COLO668 (cell line): ENCODE results near the gene CAND1.
A peak's percentile ranks its signal among the peaks of the same experiment; 100 is the strongest.
"Not testable (repeated sequence)": the region's sequence is repeated elsewhere in the genome, so short reads cannot be mapped to it uniquely, and the experiment has no call there.

Source experiments
- DNase-seq: peaks from one replicate; lab custom pipeline; 2025; ENCODE audit not compliant: unreplicated experiment; lab: John Stamatoyannopoulos, UW

The CAND1 gene

GRCh38 chr12:67339530-67339929 lies 70.4 kb downstream of the CAND1 start:
- DNase-seq, result no peak

DNA sequence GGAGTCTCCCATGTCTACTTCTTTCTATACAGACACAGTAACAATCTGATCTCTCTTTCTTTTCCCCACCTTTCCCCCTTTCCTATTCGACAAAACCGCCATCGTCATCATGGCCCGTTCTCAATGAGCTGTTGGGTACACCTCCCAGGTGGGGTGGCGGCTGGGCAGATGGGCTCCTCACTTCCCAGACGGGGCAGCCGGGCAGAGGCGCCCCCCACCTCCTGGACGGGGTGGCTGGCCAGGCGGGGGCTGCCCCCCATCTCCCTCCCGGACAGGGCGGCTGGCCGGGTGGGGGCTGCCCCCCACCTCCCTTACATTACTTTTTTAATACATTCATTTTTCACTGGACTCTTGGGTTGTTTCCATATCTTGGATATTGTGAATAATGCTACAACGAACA lies 71.9 kb downstream of the CAND1 start:
- not testable (repeated sequence) for DNase-seq

GRCh38 chr12:67344979-67345710 lies 76.0 kb downstream of the CAND1 start:
- no peak for DNase-seq

DNA sequence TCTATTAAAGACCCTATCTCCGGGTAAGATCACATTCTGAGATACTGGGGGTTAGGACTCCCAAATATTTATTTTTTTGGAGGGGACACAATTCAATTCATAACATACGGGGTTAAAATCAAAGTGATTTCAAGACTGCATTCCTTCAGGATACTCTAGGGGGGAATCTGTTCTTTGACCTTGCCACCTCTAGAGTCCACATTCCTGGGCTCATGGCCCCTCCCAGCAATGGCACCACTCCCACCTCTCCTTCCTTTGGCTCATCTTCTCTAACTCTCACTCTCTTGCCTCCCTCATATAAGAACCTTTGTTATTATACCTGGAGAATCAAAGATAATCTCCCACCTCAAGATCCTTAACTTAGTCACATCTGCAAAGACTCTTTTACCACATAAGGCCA lies 79.5 kb downstream of the CAND1 start:
- DNase-seq, result no peak

GRCh38 chr12:67352682-67353081 lies 83.5 kb downstream of the CAND1 start:
- DNase-seq, result no peak

DNA sequence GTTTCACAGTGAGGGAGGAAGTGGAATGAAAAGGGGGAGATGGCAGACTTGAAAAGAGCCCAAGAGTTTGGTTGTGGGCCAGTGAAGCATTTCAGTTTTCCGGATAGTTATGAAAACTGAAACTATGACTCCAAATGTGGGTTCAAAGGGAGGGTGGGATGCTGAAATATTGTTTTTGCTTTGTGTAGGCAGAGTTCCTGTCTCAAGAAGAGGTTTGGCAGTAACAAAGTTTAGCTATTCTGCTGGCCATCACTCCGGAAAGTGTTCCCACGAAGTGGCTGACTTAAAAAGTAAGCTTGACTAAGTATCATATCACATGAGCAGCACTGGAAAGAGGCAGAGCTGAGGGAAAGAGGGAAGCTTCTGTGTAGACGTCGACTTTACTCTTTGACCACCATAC lies 85.2 kb downstream of the CAND1 start:
- no peak for DNase-seq

GRCh38 chr12:67354966-67355365 lies 85.8 kb downstream of the CAND1 start:
- no peak for DNase-seq

DNA sequence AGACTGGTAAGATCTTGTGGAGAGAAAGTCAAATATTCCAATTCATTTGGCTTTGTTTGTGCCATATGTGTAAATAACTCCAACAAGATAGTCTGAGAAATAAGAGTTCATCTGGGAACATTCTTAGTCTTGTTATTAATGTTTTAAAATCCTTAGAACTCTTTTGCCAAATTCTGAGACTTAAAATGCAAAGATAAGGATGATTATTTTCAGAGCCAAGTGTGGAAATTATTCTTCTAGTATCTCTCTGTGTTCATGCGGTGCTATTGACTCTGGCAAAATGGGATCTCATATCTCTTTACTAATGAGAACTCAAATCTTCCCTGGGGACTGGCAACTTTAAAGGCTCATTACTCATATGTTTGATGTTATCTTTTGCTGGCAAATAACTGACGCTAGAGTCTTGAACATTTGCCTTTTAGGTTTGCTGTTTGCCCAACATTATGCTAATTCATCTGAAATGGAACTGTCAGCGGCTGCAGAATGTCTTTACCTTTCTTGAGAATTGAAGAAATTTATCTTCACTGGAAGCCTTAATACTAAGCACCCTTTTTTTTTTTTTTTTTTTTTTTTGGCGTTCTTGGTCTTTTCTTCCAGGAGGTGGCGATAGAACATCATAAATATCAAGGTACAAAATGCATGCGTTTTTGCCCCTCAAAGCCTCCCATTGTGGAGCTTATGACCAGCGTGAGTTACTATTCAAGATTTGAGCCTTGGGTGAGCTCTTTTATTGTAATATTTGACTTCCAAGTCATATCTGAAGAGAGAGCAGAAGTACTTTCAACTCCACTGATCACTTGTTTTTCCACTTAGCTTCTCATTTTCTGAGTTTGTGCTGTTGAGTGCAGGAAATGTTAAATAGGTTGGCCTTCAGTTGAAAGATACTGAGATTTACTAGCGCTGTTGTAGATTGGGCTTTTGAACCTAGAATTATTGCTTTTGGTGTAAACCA lies 86.5 kb downstream of the CAND1 start:
- DNase-seq, result peak; percentile 19

DNA sequence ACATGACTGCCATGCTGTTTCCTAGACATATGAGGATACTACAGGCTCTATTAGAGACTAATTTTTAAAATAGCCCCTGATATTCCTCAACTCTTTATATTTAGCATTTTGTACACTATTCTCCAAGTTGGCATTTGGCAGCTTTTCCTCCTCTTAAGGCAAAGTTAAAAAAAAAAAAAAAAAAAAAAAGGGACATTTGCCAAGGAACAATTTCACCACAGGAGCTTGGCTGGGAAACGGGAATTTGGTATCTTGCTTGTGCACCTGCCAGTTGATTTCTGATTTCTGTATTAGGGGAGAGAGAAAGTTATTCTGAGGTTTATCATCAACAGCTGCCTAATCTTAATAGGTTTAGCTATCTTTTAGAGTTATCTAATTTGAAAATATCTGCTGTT lies 87.2 kb downstream of the CAND1 start:
- no peak for DNase-seq

GRCh38 chr12:67357376-67358125 lies 88.4 kb downstream of the CAND1 start:
- DNase-seq, result no peak

- no peak for DNase-seq
Measured at GRCh38 chr12:67358781-67359338, 89.7 kb downstream of the CAND1 start.

- no peak for DNase-seq
Measured at GRCh38 chr12:67362526-67362925, 93.4 kb downstream of the CAND1 start.

DNA sequence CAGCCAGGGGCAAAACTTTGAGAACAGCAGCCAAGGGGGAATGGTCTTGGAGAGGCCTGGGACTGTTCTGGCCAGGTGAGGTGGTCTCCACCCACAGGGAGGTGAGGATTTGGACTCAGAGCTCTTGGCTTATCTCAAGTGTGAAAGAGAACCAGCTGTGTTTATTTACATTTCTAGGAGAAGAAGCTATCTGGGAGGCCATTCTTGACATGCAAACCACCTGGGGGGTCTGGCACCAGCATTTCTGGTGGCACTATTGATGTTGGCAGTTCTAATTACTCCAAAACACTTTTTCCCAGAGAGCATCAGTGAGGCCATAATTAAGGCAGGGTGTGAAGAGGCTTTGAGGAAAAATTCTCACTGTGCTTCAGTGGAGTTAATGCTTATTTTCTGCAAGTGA lies 95.1 kb downstream of the CAND1 start:
- no peak for DNase-seq

DNA sequence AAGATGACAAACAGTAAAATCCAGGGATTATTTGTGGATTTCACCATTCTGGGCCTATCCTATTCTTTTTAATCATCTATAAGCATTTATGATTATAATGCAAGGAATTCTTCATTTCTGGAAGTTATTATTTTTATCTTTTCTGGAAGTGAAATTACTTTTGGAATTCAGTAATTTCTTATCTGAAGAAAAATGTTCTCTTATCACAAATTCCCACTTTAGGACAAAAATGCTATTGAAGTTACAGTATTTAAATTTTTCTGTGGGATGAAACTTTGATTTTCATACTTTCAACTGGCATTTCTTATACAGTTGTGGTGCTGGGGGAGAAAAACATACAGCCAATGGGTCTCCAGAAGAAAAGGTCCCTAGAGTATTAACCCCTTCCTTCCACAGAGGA lies 96.0 kb downstream of the CAND1 start:
- DNase-seq, result no peak

DNA sequence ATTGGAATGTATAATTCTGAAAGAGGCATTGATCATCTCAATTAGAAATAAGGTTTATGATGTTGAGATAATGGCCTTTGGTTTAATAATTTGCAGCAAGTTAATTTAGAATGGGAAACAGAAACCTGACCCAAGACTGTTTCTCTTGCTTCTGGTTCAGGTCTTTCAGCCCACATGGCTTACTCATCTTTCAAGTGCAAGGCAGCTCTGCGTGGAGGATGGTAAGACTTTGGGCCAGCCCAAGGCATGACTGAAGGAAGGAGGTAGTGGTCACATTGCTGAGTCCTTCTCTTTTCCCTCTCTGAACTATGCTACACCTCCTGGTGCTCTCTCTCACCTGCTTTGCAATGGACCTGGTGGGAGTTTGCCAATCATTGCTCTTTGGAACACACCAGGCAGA lies 98.7 kb downstream of the CAND1 start:
- no peak for DNase-seq
